Erythroblast (primary cell): ENCODE results near the gene CPXM1.

Source experiments
- GATA1 ChIP-seq: IDR thresholded peaks from 2 replicates; pipeline ENCODE4 v1.6.1; 2011; ENCODE audit warnings: low read depth, mild to moderate bottlenecking, control low read depth, low read length, moderate library complexity
- POLR2A ChIP-seq: IDR thresholded peaks from 2 replicates; pipeline ENCODE4 v1.6.1; 2011; ENCODE audit warnings: mild to moderate bottlenecking, low read length

GRCh38 chr20:2820084-2820895 lies 19.9 kb upstream of the CPXM1 start:
- TF ChIP-seq POLR2A (no peak), GATA1 (no peak)
